ENCODE measurements around the gene PARM1. TPM values are rescaled to one million over a fixed set of nuclear protein-coding genes. Genes with fewer than 3 reads are reported as not detected.

The PARM1 gene
- total and polyA plus RNA-seq, 2 donors from 2014 or later = 42.9 to 62.3 TPM

DNA sequence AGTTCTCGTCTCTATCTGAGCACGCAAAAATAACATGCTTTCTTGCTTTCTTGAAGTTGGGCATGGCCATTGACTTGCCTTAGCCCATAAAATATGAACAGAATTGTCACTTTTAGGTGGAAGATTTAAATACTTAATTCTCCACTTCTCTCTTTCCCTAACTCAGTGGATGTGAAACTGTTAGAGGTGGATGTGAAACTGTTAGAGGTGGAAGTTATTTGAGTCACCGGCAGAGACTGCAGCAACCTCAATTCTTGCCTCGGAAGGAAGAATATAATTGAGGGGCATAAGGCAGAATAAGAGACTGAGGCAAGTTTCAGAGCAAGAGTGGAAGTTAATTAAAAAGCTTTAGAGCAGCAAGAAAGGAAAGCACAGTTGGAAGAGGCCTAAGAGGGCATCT, 2.8 kb upstream of the PARM1 start:
- intact Hi-C loops (cut with DNase I) = no loop called here
- H3K27me3 ChIP-seq (ENCODE audit: control insufficient read depth, insufficient read depth, low read length) = no peaks in the 10 kb centered on the region
- H3K4me3 ChIP-seq (ENCODE audit: low read length in 3 of 3) = no peak overlapping the region
- FAIRE-seq (no peak), DNase-seq (no peak)
- H3K27ac ChIP-seq (ENCODE audit: low read depth in 2 of 2, low read length in 2 of 2) = no peak overlapping the region
- no peak overlapping the region for H3K9ac ChIP-seq (ENCODE audit: low read length in 3 of 3)
- H3K4me1 ChIP-seq (ENCODE audit: control insufficient read depth in 2 of 3, insufficient read depth in 2 of 3, low read depth in 1 of 3, low read length in 3 of 3) = peaks cover 0 to 3% (median 3%) of the 10 kb centered on the region in 3 donors
- TF ChIP-seq, protein P1, sequence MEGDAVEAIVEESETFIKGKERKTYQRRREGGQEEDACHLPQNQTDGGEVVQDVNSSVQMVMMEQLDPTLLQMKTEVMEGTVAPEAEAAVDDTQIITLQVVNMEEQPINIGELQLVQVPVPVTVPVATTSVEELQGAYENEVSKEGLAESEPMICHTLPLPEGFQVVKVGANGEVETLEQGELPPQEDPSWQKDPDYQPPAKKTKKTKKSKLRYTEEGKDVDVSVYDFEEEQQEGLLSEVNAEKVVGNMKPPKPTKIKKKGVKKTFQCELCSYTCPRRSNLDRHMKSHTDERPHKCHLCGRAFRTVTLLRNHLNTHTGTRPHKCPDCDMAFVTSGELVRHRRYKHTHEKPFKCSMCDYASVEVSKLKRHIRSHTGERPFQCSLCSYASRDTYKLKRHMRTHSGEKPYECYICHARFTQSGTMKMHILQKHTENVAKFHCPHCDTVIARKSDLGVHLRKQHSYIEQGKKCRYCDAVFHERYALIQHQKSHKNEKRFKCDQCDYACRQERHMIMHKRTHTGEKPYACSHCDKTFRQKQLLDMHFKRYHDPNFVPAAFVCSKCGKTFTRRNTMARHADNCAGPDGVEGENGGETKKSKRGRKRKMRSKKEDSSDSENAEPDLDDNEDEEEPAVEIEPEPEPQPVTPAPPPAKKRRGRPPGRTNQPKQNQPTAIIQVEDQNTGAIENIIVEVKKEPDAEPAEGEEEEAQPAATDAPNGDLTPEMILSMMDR (IDR thresholded peaks at IDR 0.05; ENCODE audit: borderline replicate concordance, extremely low read depth, insufficient read depth) = no peak
- no peaks in the 10 kb centered on the region for H3K9me3 ChIP-seq (ENCODE audit: control insufficient read depth in 2 of 3, insufficient read depth in 1 of 3, low read length in 3 of 3)
- no peaks in the 10 kb centered on the region for H3K36me3 ChIP-seq (ENCODE audit: control insufficient read depth in 2 of 3, insufficient read depth in 3 of 3, low read length in 3 of 3)

DNA sequence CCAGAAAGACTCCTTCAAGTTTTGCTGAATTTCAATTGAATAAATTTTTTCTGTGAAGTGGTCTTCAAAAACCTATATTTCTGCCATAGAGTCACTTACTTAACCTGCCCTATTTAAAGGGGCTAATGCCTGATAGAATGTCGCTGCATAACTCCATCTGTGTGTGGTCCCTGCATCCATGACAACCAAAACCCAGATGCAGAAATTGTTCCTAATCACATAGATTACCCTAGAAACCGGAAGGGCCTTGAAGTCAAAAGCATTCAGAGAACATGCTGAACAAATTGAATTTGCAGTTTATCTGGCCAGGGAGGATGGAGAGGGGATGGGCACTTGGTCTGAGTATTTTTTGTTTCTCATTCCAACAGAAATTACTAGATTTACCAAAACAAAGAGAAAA, 1.5 kb upstream of the PARM1 start:
- DNase-seq (no peak), FAIRE-seq (no peak)
- no peak overlapping the region for H3K9ac ChIP-seq (ENCODE audit: low read length in 3 of 3)
- H3K27ac ChIP-seq (ENCODE audit: low read depth in 2 of 2, low read length in 2 of 2) = no peak overlapping the region
- H3K9me3 ChIP-seq (ENCODE audit: control insufficient read depth in 2 of 3, insufficient read depth in 1 of 3, low read length in 3 of 3) = no peaks in the 10 kb centered on the region
- H3K4me1 ChIP-seq (ENCODE audit: control insufficient read depth in 2 of 3, insufficient read depth in 2 of 3, low read depth in 1 of 3, low read length in 3 of 3) = peaks cover 0 to 3% (median 3%) of the 10 kb centered on the region in 3 donors
- H3K36me3 ChIP-seq (ENCODE audit: control insufficient read depth in 2 of 3, insufficient read depth in 3 of 3, low read length in 3 of 3) = no peaks in the 10 kb centered on the region
- intact Hi-C loops (cut with DNase I) = no loop called here
- H3K4me3 ChIP-seq (ENCODE audit: low read length in 3 of 3) = no peak overlapping the region
- H3K27me3 ChIP-seq (ENCODE audit: control insufficient read depth, insufficient read depth, low read length) = no peaks in the 10 kb centered on the region
- TF ChIP-seq, protein P1 (IDR thresholded peaks at IDR 0.05; ENCODE audit: borderline replicate concordance, extremely low read depth, insufficient read depth) = no peak

DNA sequence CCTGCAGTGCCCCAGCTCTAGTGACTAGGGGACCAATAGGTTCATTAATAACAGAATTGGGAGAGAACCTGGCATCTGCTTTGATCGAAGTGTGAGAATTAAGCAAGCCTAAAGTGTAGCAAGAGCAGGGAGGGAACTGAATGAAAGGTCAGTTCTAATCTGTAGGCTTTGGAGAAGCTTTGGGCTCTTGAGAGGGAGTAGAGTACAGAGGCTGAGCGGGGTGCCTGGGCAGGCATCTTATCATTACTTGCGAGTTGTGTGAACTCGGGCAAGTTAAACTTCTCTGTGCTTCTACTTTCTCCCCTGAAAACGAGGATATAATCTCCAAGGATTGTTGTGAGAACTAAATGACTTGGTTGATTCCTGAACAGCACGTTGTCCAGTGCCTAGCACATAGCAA, 906 bp upstream of the PARM1 start:
- intact Hi-C loops (cut with DNase I) = no loop called here
- H3K4me3 ChIP-seq (ENCODE audit: low read length in 3 of 3) = no peak overlapping the region
- TF ChIP-seq, protein P1 (IDR thresholded peaks at IDR 0.05; ENCODE audit: borderline replicate concordance, extremely low read depth, insufficient read depth) = no peak
- H3K4me1 ChIP-seq (ENCODE audit: control insufficient read depth in 2 of 3, insufficient read depth in 2 of 3, low read depth in 1 of 3, low read length in 3 of 3) = peaks cover 0 to 3% (median 3%) of the 10 kb centered on the region in 3 donors
- H3K9me3 ChIP-seq (ENCODE audit: control insufficient read depth in 2 of 3, insufficient read depth in 1 of 3, low read length in 3 of 3) = no peaks in the 10 kb centered on the region
- no peak overlapping the region for H3K9ac ChIP-seq (ENCODE audit: low read length in 3 of 3)
- no peak for DNase-seq
- H3K27ac ChIP-seq (ENCODE audit: low read depth in 2 of 2, low read length in 2 of 2) = no peak overlapping the region
- FAIRE-seq = no peak
- H3K27me3 ChIP-seq (ENCODE audit: control insufficient read depth, insufficient read depth, low read length) = no peaks in the 10 kb centered on the region
- no peaks in the 10 kb centered on the region for H3K36me3 ChIP-seq (ENCODE audit: control insufficient read depth in 2 of 3, insufficient read depth in 3 of 3, low read length in 3 of 3)

DNA sequence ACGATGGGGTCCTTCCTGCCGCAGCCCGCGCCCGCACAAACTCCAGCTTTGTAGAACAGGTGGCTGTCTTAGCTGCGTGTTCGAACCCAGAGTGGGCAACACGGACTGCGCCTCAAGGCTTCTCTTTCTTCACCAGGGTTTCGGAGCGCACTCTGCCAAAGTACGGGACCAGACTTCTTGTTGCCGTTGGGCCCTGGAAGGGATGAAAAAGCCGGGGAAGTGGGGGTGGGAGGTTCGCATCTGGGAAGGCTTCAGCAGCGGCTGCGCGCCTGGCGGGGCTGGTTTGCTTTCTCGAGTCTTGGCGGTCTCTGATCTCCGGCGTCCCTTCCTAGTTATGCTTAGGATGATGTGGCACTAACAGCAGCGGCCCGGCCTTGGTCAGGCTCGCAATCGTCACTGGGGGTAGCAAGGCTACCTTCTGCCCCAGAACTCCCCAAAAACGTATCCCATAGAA, 673 bp downstream of the PARM1 start:
- Histone ChIP-seq H3K4me3 (ENCODE audit: low read length in 3 of 3) (peak overlapping the region; percentile 56 to 75 (median 65)), H3K36me3 (ENCODE audit: control insufficient read depth in 2 of 3, insufficient read depth in 3 of 3, low read length in 3 of 3) (no peaks in the 10 kb centered on the region), H3K9me3 (ENCODE audit: control insufficient read depth in 2 of 3, insufficient read depth in 1 of 3, low read length in 3 of 3) (no peaks in the 10 kb centered on the region), H3K4me1 (ENCODE audit: control insufficient read depth in 2 of 3, insufficient read depth in 2 of 3, low read depth in 1 of 3, low read length in 3 of 3) (peaks cover 0 to 6% (median 3%) of the 10 kb centered on the region in 3 donors), H3K27me3 (ENCODE audit: control insufficient read depth, insufficient read depth, low read length) (no peaks in the 10 kb centered on the region), H3K9ac (ENCODE audit: low read length in 3 of 3) (peak overlapping the region; percentile 1 to 81 (median 27)), H3K27ac (ENCODE audit: low read depth in 2 of 2, low read length in 2 of 2) (peak overlapping the region; percentile 73 to 79)
- intact Hi-C loops (cut with DNase I) = no loop called here
- peak in 1 of 5 donors; percentile 25 for DNase-seq
- TF ChIP-seq, protein P1 (IDR thresholded peaks at IDR 0.05; ENCODE audit: borderline replicate concordance, extremely low read depth, insufficient read depth) = no peak
- no peak for FAIRE-seq

Measured in kidney (tissue), 14 donors.